GM12878 (cell line): Measurements from ENCODE around the gene ARMC2. TPM values are rescaled to one million over a fixed set of nuclear protein-coding genes. Genes with fewer than 3 reads are reported as not detected.

Experiments
- ATAC-seq: fragments of 200-7000 bp; cut with Tn5 transposase; 3 replicates; pipeline ENCODE4 v1.9.1; 2020; ENCODE audit warnings: mild to moderate bottlenecking, moderate library complexity
- BruUV-seq: library from RNA; stranded (reverse); fragments of 400-500 nt; replicated peaks from 2 replicates; lab custom pipeline; 2021; lab: Mats Ljungman, UMichigan
- CTCF ChIA-PET: fragments of 300-600 bp; sonication (Branson Sonifier 250); formaldehyde crosslinking; extraction: SDS; loops from one replicate; lab custom pipeline; 2021; ENCODE audit warnings: inconsistent platforms; lab: Yijun Ruan, JAX
- POLR2A ChIA-PET: fragments of 350-600 bp; formaldehyde crosslinking; extraction: SDS; loops from one replicate; lab custom pipeline; 2021; ENCODE audit warnings: inconsistent platforms; lab: Charles Lee
- RAD21 ChIA-PET: fragments of 300-600 bp; sonication (Branson Sonifier 250); formaldehyde crosslinking; loops from one replicate; lab custom pipeline; 2023; ENCODE audit warnings: antibody characterized with exemption; ENCODE audit not compliant: unreplicated experiment; lab: Charles Lee
- SMC1A ChIA-PET: fragments of 300-600 bp; sonication (Branson Sonifier 250); formaldehyde crosslinking; loops from one replicate; lab custom pipeline; 2023; ENCODE audit not compliant: unreplicated experiment, uncharacterized antibody; lab: Charles Lee
- DNase-seq: peaks from one replicate; pipeline ENCODE4 v3.0.0-alpha.2; 2011; ENCODE audit warnings: low read depth, low spot score
- FAIRE-seq: peaks from 3 replicates; lab custom pipeline; 2011; peaks lifted over from hg19 to GRCh38; lab: Jason Lieb, UNC
- H2AFZ ChIP-seq: 2 replicates; pipeline ENCODE4 v1.6.0; 2011; ENCODE audit warnings: low read depth, low read length, control low read depth; ENCODE audit not compliant: control insufficient read depth
- H3K27ac ChIP-seq: 2 replicates; pipeline ENCODE4 v1.5.1; 2011; ENCODE audit warnings: control low read depth; ENCODE audit not compliant: control insufficient read depth, insufficient read depth
- H3K27me3 ChIP-seq, 2 experiments: replicated peaks in 1 of 2; 2 replicates each; pipeline versions ENCODE4 v1.6.0 to v1.6.1; 2011; ENCODE audit warnings: low read length in 1 of 2; ENCODE audit not compliant: control insufficient read depth in 2 of 2, insufficient read depth in 2 of 2
- H3K36me3 ChIP-seq, 2 experiments: 2 replicates each; pipeline ENCODE4 v1.5.1; 2011; ENCODE audit warnings: low read length in 1 of 2; ENCODE audit not compliant: control insufficient read depth in 2 of 2, insufficient read depth in 2 of 2
- H3K4me1 ChIP-seq: 2 replicates; pipeline ENCODE4 v1.6.1; 2011; ENCODE audit warnings: mild to moderate bottlenecking, low read length, moderate library complexity, mixed read lengths; ENCODE audit not compliant: control insufficient read depth, insufficient read depth
- H3K4me2 ChIP-seq: 2 replicates; pipeline ENCODE4 v1.6.0; 2011; ENCODE audit warnings: control low read depth; ENCODE audit not compliant: control insufficient read depth, insufficient read depth
- H3K4me3 ChIP-seq: fragments of 200-600 bp; sonication (generic); 2 replicates; pipeline ENCODE4 v1.5.1; 2016
- H3K79me2 ChIP-seq: 2 replicates; pipeline ENCODE4 v1.6.0; 2011; ENCODE audit warnings: low read length; ENCODE audit not compliant: control insufficient read depth, insufficient read depth
- H3K9ac ChIP-seq: 2 replicates; pipeline ENCODE4 v1.8.0; 2011; ENCODE audit warnings: low read length, control low read depth, mixed read lengths; ENCODE audit not compliant: control insufficient read depth, insufficient read depth
- H3K9me3 ChIP-seq: replicated peaks from 3 replicates; pipeline ENCODE4 v1.5.1; 2011; ENCODE audit warnings: mild to moderate bottlenecking, low read length; ENCODE audit not compliant: control insufficient read depth, insufficient read depth
- H4K20me1 ChIP-seq: 2 replicates; pipeline ENCODE4 v1.6.0; 2011; ENCODE audit not compliant: control insufficient read depth, insufficient read depth
- BMI1 ChIP-seq: fragments of 450-650 bp; IDR thresholded peaks from 2 replicates; pipeline ENCODE4 v1.6.1; 2016; ENCODE audit warnings: mild to moderate bottlenecking, moderate library complexity, borderline replicate concordance
- CBX3 ChIP-seq: fragments of 200-600 bp; sonication (generic); IDR thresholded peaks from 2 replicates; pipeline ENCODE4 v1.6.1; 2016; ENCODE audit warnings: low read depth, borderline replicate concordance
- CHD1 ChIP-seq: IDR thresholded peaks from 2 replicates; pipeline ENCODE4 v1.6.1; 2012; ENCODE audit warnings: low read depth, low read length, improper control_type of control experiment
- EGR1 ChIP-seq, 2 experiments: IDR thresholded peaks; 1 replicate in 1 of 2; 2 replicates in 1 of 2; pipeline ENCODE4 v1.6.1; 2011 to 2012; ENCODE audit warnings: low read depth in 2 of 2, low read length in 2 of 2, borderline replicate concordance in 1 of 2, mild to moderate bottlenecking in 1 of 2, moderate library complexity in 1 of 2
- IKZF1 ChIP-seq: fragments of 450-650 bp; conservative IDR thresholded peaks from 2 replicates; pipeline ENCODE4 v1.6.1; 2017; ENCODE audit warnings: antibody characterized with exemption, mild to moderate bottlenecking
- KAT2A ChIP-seq: conservative IDR thresholded peaks from 2 replicates; pipeline ENCODE4 v1.6.1; 2011; ENCODE audit warnings: low read depth, low read length; ENCODE audit not compliant: control insufficient read depth
- MEF2B ChIP-seq: fragments of 450-650 bp; IDR thresholded peaks from 2 replicates; pipeline ENCODE4 v1.6.1; 2018; ENCODE audit warnings: mild to moderate bottlenecking, moderate library complexity; ENCODE audit not compliant: partially characterized antibody, poor library complexity, severe bottlenecking
- NBN ChIP-seq: fragments of 450-650 bp; IDR thresholded peaks from 2 replicates; pipeline ENCODE4 v1.6.1; 2016
- NFYA ChIP-seq: IDR thresholded peaks from 2 replicates; pipeline ENCODE4 v1.6.1; 2011; ENCODE audit warnings: low read depth, mild to moderate bottlenecking, low read length, improper control_type of control experiment, borderline replicate concordance
- NR2F1 ChIP-seq: fragments of 450-650 bp; conservative IDR thresholded peaks from 2 replicates; pipeline ENCODE4 v1.6.1; 2017; ENCODE audit warnings: mild to moderate bottlenecking
- PAX5 ChIP-seq: IDR thresholded peaks from 2 replicates; pipeline ENCODE4 v1.6.1; 2011; ENCODE audit warnings: low read depth, low read length, borderline replicate concordance
- POLR2AphosphoS2 ChIP-seq: IDR thresholded peaks from 2 replicates; pipeline ENCODE4 v1.6.1; 2011; ENCODE audit warnings: low read depth, mild to moderate bottlenecking, low read length, improper control_type of control experiment, moderate library complexity
- SPI1 ChIP-seq: IDR thresholded peaks from 2 replicates; pipeline ENCODE4 v1.6.1; 2011; ENCODE audit warnings: low read depth, mild to moderate bottlenecking, low read length, moderate library complexity, borderline replicate concordance; ENCODE audit not compliant: insufficient read depth
- SREBF1 ChIP-seq: IDR thresholded peaks from 2 replicates; pipeline ENCODE4 v1.6.1; 2012; ENCODE audit warnings: mild to moderate bottlenecking, low read length
- STAT1 ChIP-seq: fragments of 450-650 bp; conservative IDR thresholded peaks from 2 replicates; pipeline ENCODE4 v1.6.1; 2014; ENCODE audit warnings: antibody characterized with exemption, mild to moderate bottlenecking
- TARDBP ChIP-seq: IDR thresholded peaks from 2 replicates; pipeline ENCODE4 v1.6.1; 2016; ENCODE audit warnings: borderline replicate concordance
- ZBED1 ChIP-seq: IDR thresholded peaks from 2 replicates; pipeline ENCODE4 v1.6.1; 2016; ENCODE audit warnings: borderline replicate concordance
- ZZZ3 ChIP-seq: IDR thresholded peaks from 2 replicates; pipeline ENCODE4 v1.6.1; 2011; ENCODE audit warnings: low read depth; ENCODE audit not compliant: control insufficient read depth, insufficient read length
- WGBS: methylation state at CpG from one replicate; pipeline ENCODE4 v1.1.6; 2016; ENCODE audit warnings: low lambda C conversion rate; ENCODE audit not compliant: insufficient replicate concordance, insufficient coverage; ENCODE audit errors: missing lambda C conversion rate; 5-methylcytosine and 5-hydroxymethylcytosine counted together
- in situ Hi-C: fragments of 300-500 bp; cut with MboI; formaldehyde crosslinking; loops from 9 replicates; pipeline ENCODE4 v1.14.3; 2018; ENCODE audit warnings: mixed read lengths
- intact Hi-C: fragments of 100-400 bp; cut with micrococcal nuclease; formaldehyde crosslinking; loops from one replicate; pipeline ENCODE4 v1.14.2; 2022; ENCODE audit not compliant: unreplicated experiment
- polyA plus RNA-seq, 11 experiments: library from polyadenylated mRNA; depleted of rRNA in 4 of 11; unstranded in 6 of 11; stranded (reverse) in 5 of 11; fragments of >200 nt; fragmentation: Nextera tagmentation in 4 of 11; fragmentation: Illumina TruSeq in 1 of 11; extraction: Ambion mirVana in 4 of 11; extraction: Trizol in 1 of 11; gene quantifications; 1 replicate in 1 of 11; 2 replicates in 10 of 11; pipeline versions ENCODE4 v1.2.1 to v1.2.3, GENCODE V29; 2011 to 2016; ENCODE audit warnings: inconsistent platforms in 2 of 11, missing spikeins in 2 of 11, low read depth in 1 of 11
- total RNA-seq, 4 experiments: library from RNA; depleted of rRNA in 3 of 4; stranded (reverse); fragments of >200 nt in 3 of 4; fragmentation: Illumina TruSeq in 1 of 4; extraction: Trizol in 1 of 4; gene quantifications; 2 replicates each; pipeline versions ENCODE4 v1.2.1 to v1.2.3, GENCODE V29; 2013 to 2021
- TF ChIP-seq, protein P1 (sequence below): IDR thresholded peaks from 2 replicates; pipeline ENCODE4 v1.6.1; 2012; ENCODE audit warnings: low read depth, low read length, improper control_type of control experiment
- TF ChIP-seq, protein P2 (sequence below): IDR thresholded peaks from 2 replicates; pipeline ENCODE4 v1.6.1; 2011; ENCODE audit warnings: low read depth, low read length, improper control_type of control experiment, borderline replicate concordance

The ARMC2 gene
- total and polyA plus RNA-seq, 10 of the 15 experiments (the other 5 are each of a cell fraction or from before 2014, with no cell fraction given): 0.06 to 0.33 (median 0.21) TPM; not detected in 5

DNA sequence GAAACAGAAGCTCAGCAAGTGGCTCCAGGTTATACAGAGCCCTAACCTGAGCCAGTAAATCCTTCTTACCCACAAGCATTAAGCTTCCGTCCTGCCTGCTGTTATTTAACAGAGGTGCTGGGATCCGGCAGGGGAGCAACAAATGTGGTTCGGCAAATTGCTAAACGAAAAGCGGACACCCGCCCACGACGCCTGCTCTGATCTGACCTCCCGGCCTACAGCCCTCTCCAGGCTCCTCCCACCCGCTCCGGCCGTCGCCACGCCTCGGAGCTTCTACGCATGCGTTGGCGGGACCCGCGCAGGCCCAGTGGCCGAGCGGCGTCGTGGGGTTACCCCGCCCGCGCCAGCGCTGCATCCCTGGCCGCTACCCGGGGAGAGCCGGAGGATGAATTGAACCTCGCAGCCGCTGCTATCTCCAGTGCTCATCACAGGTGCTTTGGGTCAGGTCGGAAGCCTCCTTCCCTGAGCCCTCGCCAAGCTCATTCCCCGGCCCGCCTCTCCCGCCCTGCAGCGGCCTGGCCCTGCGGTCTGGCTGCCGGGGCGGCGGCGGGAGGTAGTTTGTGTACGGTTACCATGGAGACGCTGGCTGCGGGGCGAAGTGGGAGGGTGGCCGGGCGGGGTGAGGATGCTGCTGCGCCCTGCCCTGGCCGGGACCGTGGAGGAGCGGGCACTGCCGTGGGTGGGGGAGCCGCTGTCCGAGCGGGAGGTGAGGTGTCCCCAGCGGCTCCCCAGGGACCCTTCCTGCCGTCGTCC is at the start of gene ARMC2 (continued):
- TF ChIP-seq CBX3 (no peak), POLR2AphosphoS2 (no peak), IKZF1 (peak; percentile 94), SREBF1 (no peak), EGR1 (IDR thresholded peaks at IDR 0.05; ENCODE audit: borderline replicate concordance in 1 of 2, low read depth in 2 of 2, low read length in 2 of 2) (0 out of 3 replicates have a peak, but pooled peaks of 1 of the 2 experiments have one; percentile 4), ZZZ3 (no peak), MEF2B (peak; percentile 36)
- TF ChIP-seq, protein P1, sequence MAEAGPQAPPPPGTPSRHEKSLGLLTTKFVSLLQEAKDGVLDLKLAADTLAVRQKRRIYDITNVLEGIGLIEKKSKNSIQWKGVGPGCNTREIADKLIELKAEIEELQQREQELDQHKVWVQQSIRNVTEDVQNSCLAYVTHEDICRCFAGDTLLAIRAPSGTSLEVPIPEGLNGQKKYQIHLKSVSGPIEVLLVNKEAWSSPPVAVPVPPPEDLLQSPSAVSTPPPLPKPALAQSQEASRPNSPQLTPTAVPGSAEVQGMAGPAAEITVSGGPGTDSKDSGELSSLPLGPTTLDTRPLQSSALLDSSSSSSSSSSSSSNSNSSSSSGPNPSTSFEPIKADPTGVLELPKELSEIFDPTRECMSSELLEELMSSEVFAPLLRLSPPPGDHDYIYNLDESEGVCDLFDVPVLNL: no peak

DNA sequence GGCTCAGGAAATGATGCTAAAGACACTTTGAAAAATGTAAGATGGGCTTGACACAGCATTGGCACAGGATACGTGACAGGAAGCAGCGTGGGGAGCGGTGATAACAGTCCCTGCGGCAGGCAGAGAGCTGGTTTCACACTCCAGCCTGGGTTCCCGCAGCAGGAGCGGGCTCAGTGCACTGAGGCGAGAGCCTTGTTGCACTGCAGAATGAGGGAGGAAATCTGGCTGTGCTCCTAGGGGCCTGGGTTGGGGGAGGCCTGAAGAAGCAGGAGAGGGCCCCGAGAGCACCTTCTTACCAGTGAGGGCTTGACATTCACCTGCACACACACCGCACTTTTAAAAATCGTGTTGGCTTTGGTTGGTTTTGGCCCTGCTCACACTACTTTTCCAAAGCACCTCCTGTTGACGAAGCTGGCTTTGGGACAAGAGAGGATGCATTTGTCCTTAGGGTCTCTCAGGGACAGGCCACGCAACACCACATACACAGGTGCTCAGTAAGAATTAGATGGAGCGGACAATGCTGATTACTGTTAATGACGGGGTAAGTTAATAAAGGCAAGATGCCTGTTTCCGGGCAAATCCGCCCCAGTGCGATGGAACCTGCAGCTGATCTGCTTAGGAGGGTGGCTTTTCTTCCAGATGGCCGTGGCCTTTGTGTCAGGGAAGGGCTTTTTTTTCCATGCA is 49.4 kb upstream of the ARMC2 start:
- in situ Hi-C loops (no loop called here), intact Hi-C loops (no loop called here)
- ATAC-seq (no peak), FAIRE-seq (no peak), DNase-seq (no peak)
- BruUV-seq: no TSS peak
- Histone ChIP-seq H2AFZ (no peak overlapping the region), H3K4me3 (no peak overlapping the region), H3K27me3 (peaks cover 3 to 7% of the 10 kb centered on the region in 2 experiments; a peak in 1 of 4 replicates), H4K20me1 (no peaks in the 10 kb centered on the region), H3K4me2 (no peak overlapping the region), H3K27ac (no peak overlapping the region), H3K9me3 (no peaks in the 10 kb centered on the region), H3K36me3 (no peaks in the 10 kb centered on the region), H3K4me1 (no peaks in the 10 kb centered on the region), H3K9ac (no peak overlapping the region), H3K79me2 (no peaks in the 10 kb centered on the region)
- 34% methylated on average over 18 of the region's 18 CpGs for WGBS
- CTCF ChIA-PET: no interaction called here
- POLR2A ChIA-PET: no interaction called here
- RAD21 ChIA-PET: no interaction called here
- SMC1A ChIA-PET: interaction anchor here (1.1 kb wide), 1 partner anchor 117 kb away, joined by 3 read pairs; no protein-coding TSS in a partner anchor
- TF ChIP-seq, protein P2, sequence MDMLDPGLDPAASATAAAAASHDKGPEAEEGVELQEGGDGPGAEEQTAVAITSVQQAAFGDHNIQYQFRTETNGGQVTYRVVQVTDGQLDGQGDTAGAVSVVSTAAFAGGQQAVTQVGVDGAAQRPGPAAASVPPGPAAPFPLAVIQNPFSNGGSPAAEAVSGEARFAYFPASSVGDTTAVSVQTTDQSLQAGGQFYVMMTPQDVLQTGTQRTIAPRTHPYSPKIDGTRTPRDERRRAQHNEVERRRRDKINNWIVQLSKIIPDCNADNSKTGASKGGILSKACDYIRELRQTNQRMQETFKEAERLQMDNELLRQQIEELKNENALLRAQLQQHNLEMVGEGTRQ: no peak
- no peak for TF ChIP-seq ZBED1
- TF ChIP-seq, protein P1: no peak
- no peak for TF ChIP-seq SPI1
- no peak for TF ChIP-seq NFYA
- no peak for TF ChIP-seq PAX5
- no peak for TF ChIP-seq BMI1
- TF ChIP-seq NR2F1: no peak
- no peak for TF ChIP-seq KAT2A
- TF ChIP-seq CHD1: no peak
- no peak for TF ChIP-seq STAT1
- TF ChIP-seq TARDBP: no peak
- TF ChIP-seq NBN: no peak
